HEK293 (cell line): ENCODE results near the gene DNMT3L.
A peak's percentile ranks its signal among the peaks of the same experiment; 100 is the strongest.

Source experiments
- CTCF ChIA-PET: fragments of 350-600 bp; formaldehyde crosslinking; extraction: SDS; loops from one replicate; lab custom pipeline; 2021; ENCODE audit warnings: antibody characterized with exemption; lab: Yijun Ruan, JAX
- POLR2A ChIA-PET: fragments of 300-600 bp; formaldehyde crosslinking; extraction: SDS; loops from one replicate; lab custom pipeline; 2020; ENCODE audit warnings: antibody characterized with exemption, inconsistent platforms; lab: Yijun Ruan, JAX
- H3K27ac ChIP-seq: fragments of 200-500 bp; sonication (Bioruptor generic); 2 replicates; pipeline ENCODE4 v1.5.1; 2014; ENCODE audit warnings: low read depth, low read length, control low read depth, inconsistent platforms; ENCODE audit errors: extremely low read depth
- H3K36me3 ChIP-seq, 2 experiments: fragments of 200-500 bp in 1 of 2; sonication (Bioruptor generic) in 1 of 2; 1 replicate in 1 of 2; 2 replicates in 1 of 2; pipeline ENCODE4 v1.5.1; 2014 to 2017; ENCODE audit warnings: inconsistent platforms in 2 of 2, low read length in 2 of 2; ENCODE audit not compliant: control insufficient read depth in 2 of 2, insufficient read depth in 1 of 2
- H3K4me1 ChIP-seq: fragments of 200-500 bp; sonication (Bioruptor generic); 2 replicates; pipeline ENCODE4 v1.5.1; 2014; ENCODE audit warnings: mild to moderate bottlenecking, low read length, inconsistent platforms; ENCODE audit not compliant: control insufficient read depth, insufficient read depth
- H3K4me3 ChIP-seq: 2 replicates; pipeline ENCODE4 v1.5.1; 2011; ENCODE audit warnings: low read depth, mild to moderate bottlenecking, control low read depth, low read length, moderate library complexity
- H3K9me3 ChIP-seq: fragments of 200-500 bp; sonication (Bioruptor generic); 2 replicates; pipeline ENCODE4 v1.5.1; 2014; ENCODE audit warnings: low read depth, low read length, inconsistent platforms; ENCODE audit not compliant: control insufficient read depth, insufficient read depth
- GFI1B ChIP-seq: fragments of 450-650 bp; formaldehyde crosslinking; IDR thresholded peaks from 2 replicates; pipeline ENCODE4 v1.5.1; 2016; ENCODE audit warnings: missing biosample characterization, missing genetic modification characterization
- KLF16 ChIP-seq: fragments of 450-650 bp; formaldehyde crosslinking; IDR thresholded peaks from 2 replicates; pipeline ENCODE4 v1.5.1; 2017; ENCODE audit warnings: missing biosample characterization, missing genetic modification characterization
- KLF17 ChIP-seq: fragments of 450-650 bp; formaldehyde crosslinking; IDR thresholded peaks from 2 replicates; pipeline ENCODE4 v1.5.1; 2016; ENCODE audit warnings: missing biosample characterization, missing genetic modification characterization
- KLF8 ChIP-seq: fragments of 450-650 bp; formaldehyde crosslinking; IDR thresholded peaks from 2 replicates; pipeline ENCODE4 v1.5.1; 2016; ENCODE audit warnings: missing biosample characterization, missing genetic modification characterization
- OVOL3 ChIP-seq: fragments of 450-650 bp; formaldehyde crosslinking; IDR thresholded peaks from 2 replicates; pipeline ENCODE4 v1.5.1; 2016; ENCODE audit warnings: missing biosample characterization, missing genetic modification characterization
- PRDM1 ChIP-seq: fragments of 450-650 bp; formaldehyde crosslinking; IDR thresholded peaks from 2 replicates; pipeline ENCODE4; 2016; ENCODE audit warnings: missing biosample characterization, missing genetic modification characterization
- SCRT2 ChIP-seq: fragments of 450-650 bp; formaldehyde crosslinking; IDR thresholded peaks from 2 replicates; pipeline ENCODE4 v1.5.1; 2016; ENCODE audit warnings: missing biosample characterization, missing genetic modification characterization
- TRIM28 ChIP-seq: IDR thresholded peaks from 2 replicates; pipeline ENCODE4 v1.6.1; 2011; ENCODE audit warnings: low read length, control low read depth, borderline replicate concordance
- ZBTB17 ChIP-seq: fragments of 450-650 bp; formaldehyde crosslinking; IDR thresholded peaks from 2 replicates; pipeline ENCODE4 v1.5.1; 2016; ENCODE audit warnings: missing biosample characterization, missing genetic modification characterization
- ZIC2 ChIP-seq: fragments of 450-650 bp; formaldehyde crosslinking; IDR thresholded peaks from 2 replicates; pipeline ENCODE4 v1.5.1; 2016; ENCODE audit warnings: missing biosample characterization, missing genetic modification characterization
- ZNF112 ChIP-seq: fragments of 450-650 bp; formaldehyde crosslinking; IDR thresholded peaks from 2 replicates; pipeline ENCODE4 v1.5.0; 2017; ENCODE audit warnings: missing biosample characterization, missing genetic modification characterization
- ZNF132 ChIP-seq: fragments of 450-650 bp; formaldehyde crosslinking; IDR thresholded peaks from 2 replicates; pipeline ENCODE4 v1.5.1; 2017; ENCODE audit warnings: missing biosample characterization, missing genetic modification characterization, borderline replicate concordance
- ZNF146 ChIP-seq: fragments of 450-650 bp; formaldehyde crosslinking; IDR thresholded peaks from 2 replicates; pipeline ENCODE4 v1.5.1; 2016; ENCODE audit warnings: missing biosample characterization, missing genetic modification characterization
- ZNF239 ChIP-seq: fragments of 450-650 bp; formaldehyde crosslinking; IDR thresholded peaks from 2 replicates; pipeline ENCODE4 v1.5.1; 2016; ENCODE audit warnings: missing biosample characterization, missing genetic modification characterization
- ZNF324 ChIP-seq: fragments of 450-650 bp; formaldehyde crosslinking; IDR thresholded peaks from 2 replicates; pipeline ENCODE4 v1.5.1; 2016; ENCODE audit warnings: missing biosample characterization, missing genetic modification characterization
- ZNF341 ChIP-seq: fragments of 450-650 bp; formaldehyde crosslinking; IDR thresholded peaks from 2 replicates; pipeline ENCODE4; 2016; ENCODE audit warnings: low read depth, missing biosample characterization, missing genetic modification characterization
- ZNF37A ChIP-seq: fragments of 450-650 bp; IDR thresholded peaks from 2 replicates; pipeline ENCODE4 v1.5.1; 2018; ENCODE audit warnings: missing biosample characterization, missing genetic modification characterization
- ZNF398 ChIP-seq: fragments of 450-650 bp; formaldehyde crosslinking; IDR thresholded peaks from 2 replicates; pipeline ENCODE4 v1.5.1; 2017; ENCODE audit warnings: missing biosample characterization, missing genetic modification characterization
- ZNF423 ChIP-seq: fragments of 450-650 bp; formaldehyde crosslinking; IDR thresholded peaks from 2 replicates; pipeline ENCODE4 v1.5.1; 2016; ENCODE audit warnings: missing biosample characterization, missing genetic modification characterization
- ZNF426 ChIP-seq: fragments of 450-650 bp; formaldehyde crosslinking; IDR thresholded peaks from 2 replicates; pipeline ENCODE4 v1.5.1; 2017; ENCODE audit warnings: missing biosample characterization, missing genetic modification characterization, mild to moderate bottlenecking, inconsistent platforms, moderate library complexity
- ZNF473 ChIP-seq: fragments of 450-650 bp; formaldehyde crosslinking; IDR thresholded peaks from 2 replicates; pipeline ENCODE4 v1.5.1; 2017; ENCODE audit warnings: missing biosample characterization, missing genetic modification characterization
- ZNF521 ChIP-seq: fragments of 450-650 bp; formaldehyde crosslinking; IDR thresholded peaks from 2 replicates; pipeline ENCODE4 v1.5.1; 2017; ENCODE audit warnings: missing biosample characterization, mild to moderate bottlenecking, missing genetic modification characterization
- ZNF600 ChIP-seq: fragments of 450-650 bp; formaldehyde crosslinking; IDR thresholded peaks from 2 replicates; pipeline ENCODE4 v1.5.1; 2016; ENCODE audit warnings: missing biosample characterization, missing genetic modification characterization
- ZNF621 ChIP-seq: fragments of 450-650 bp; formaldehyde crosslinking; IDR thresholded peaks from 2 replicates; pipeline ENCODE4 v1.5.1; 2017; ENCODE audit warnings: missing biosample characterization, missing genetic modification characterization
- ZNF654 ChIP-seq: fragments of 450-650 bp; formaldehyde crosslinking; IDR thresholded peaks from 2 replicates; pipeline ENCODE4 v1.5.1; 2016; ENCODE audit warnings: low read depth, missing biosample characterization, missing genetic modification characterization
- ZNF776 ChIP-seq: fragments of 450-650 bp; formaldehyde crosslinking; IDR thresholded peaks from 2 replicates; pipeline ENCODE4 v1.5.0; 2017; ENCODE audit warnings: missing biosample characterization, missing genetic modification characterization, borderline replicate concordance
- ZSCAN30 ChIP-seq: fragments of 450-650 bp; IDR thresholded peaks from 2 replicates; pipeline ENCODE4 v1.5.1; 2018; ENCODE audit warnings: missing biosample characterization, mild to moderate bottlenecking, missing genetic modification characterization, moderate library complexity
- TF ChIP-seq, protein P1 (sequence below): fragments of 450-650 bp; formaldehyde crosslinking; IDR thresholded peaks from 2 replicates; pipeline ENCODE4 v1.5.1; 2017; ENCODE audit warnings: missing biosample characterization, missing genetic modification characterization
- TF ChIP-seq, protein P2 (sequence below): fragments of 450-650 bp; formaldehyde crosslinking; IDR thresholded peaks from 2 replicates; pipeline ENCODE4 v1.5.1; 2016; ENCODE audit warnings: missing biosample characterization, missing genetic modification characterization
- TF ChIP-seq, protein P3 (sequence below): fragments of 450-650 bp; formaldehyde crosslinking; IDR thresholded peaks from 2 replicates; pipeline ENCODE4 v1.5.1; 2017; ENCODE audit warnings: missing biosample characterization, missing genetic modification characterization

DNMT3L gene

GRCh38 chr21:44300262-44300959, 38.7 kb upstream of the DNMT3L start:
- Histone ChIP-seq H3K36me3 (no peaks in the 10 kb centered on the region), H3K9me3 (no peaks in the 10 kb centered on the region), H3K27ac (peak overlapping the region; percentile 72), H3K4me3 (peak overlapping the region; percentile 64), H3K4me1 (peaks cover 8% of the 10 kb centered on the region; the same call in 1 of the 2 replicates)
- CTCF ChIA-PET: interaction anchor here (0.6 kb wide), 1 partner anchor 45 kb away, joined by 3 read pairs; no protein-coding TSS in a partner anchor
- POLR2A ChIA-PET: interaction anchor here (1.2 kb wide), 1 partner anchor 29 kb away, joined by 4 read pairs; no protein-coding TSS in a partner anchor
- TF ChIP-seq, protein P1, sequence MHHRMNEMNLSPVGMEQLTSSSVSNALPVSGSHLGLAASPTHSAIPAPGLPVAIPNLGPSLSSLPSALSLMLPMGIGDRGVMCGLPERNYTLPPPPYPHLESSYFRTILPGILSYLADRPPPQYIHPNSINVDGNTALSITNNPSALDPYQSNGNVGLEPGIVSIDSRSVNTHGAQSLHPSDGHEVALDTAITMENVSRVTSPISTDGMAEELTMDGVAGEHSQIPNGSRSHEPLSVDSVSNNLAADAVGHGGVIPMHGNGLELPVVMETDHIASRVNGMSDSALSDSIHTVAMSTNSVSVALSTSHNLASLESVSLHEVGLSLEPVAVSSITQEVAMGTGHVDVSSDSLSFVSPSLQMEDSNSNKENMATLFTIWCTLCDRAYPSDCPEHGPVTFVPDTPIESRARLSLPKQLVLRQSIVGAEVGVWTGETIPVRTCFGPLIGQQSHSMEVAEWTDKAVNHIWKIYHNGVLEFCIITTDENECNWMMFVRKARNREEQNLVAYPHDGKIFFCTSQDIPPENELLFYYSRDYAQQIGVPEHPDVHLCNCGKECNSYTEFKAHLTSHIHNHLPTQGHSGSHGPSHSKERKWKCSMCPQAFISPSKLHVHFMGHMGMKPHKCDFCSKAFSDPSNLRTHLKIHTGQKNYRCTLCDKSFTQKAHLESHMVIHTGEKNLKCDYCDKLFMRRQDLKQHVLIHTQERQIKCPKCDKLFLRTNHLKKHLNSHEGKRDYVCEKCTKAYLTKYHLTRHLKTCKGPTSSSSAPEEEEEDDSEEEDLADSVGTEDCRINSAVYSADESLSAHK: no peak
- TF ChIP-seq ZNF37A (tag by site-specific recombination) (no peak), ZNF423 (tag by site-specific recombination) (no peak), ZSCAN30 (tag by site-specific recombination) (no peak), KLF16 (no peak), ZIC2 (peak; percentile 32; the same call in 1 of the 2 replicates), ZNF473 (tag by site-specific recombination) (no peak), OVOL3 (no peak), GFI1B (tag by site-specific recombination) (no peak), SCRT2 (tag by site-specific recombination) (peak; percentile 78; the same call in 1 of the 2 replicates), KLF17 (tag by site-specific recombination) (peak; percentile 24; the same call in 1 of the 2 replicates), TRIM28 (no peak), ZNF239 (no peak), ZNF621 (tag by site-specific recombination) (no peak), ZNF600 (tag by site-specific recombination) (no peak), ZNF776 (no peak), ZNF112 (tag by site-specific recombination) (no peak), ZNF324 (no peak), ZNF654 (tag by site-specific recombination) (no peak), ZNF398 (tag by site-specific recombination) (peak; percentile 43; the same call in 1 of the 2 replicates), ZNF341 (tag by site-specific recombination) (no peak), KLF8 (tag by site-specific recombination) (peak; percentile 95), ZNF146 (tag by site-specific recombination) (no peak), ZNF426 (tag by site-specific recombination) (no peak), ZNF132 (tag by site-specific recombination) (no peak), ZBTB17 (tag by site-specific recombination) (no peak), PRDM1 (tag by site-specific recombination) (no peak), ZNF521 (no peak)
- TF ChIP-seq, protein P2, sequence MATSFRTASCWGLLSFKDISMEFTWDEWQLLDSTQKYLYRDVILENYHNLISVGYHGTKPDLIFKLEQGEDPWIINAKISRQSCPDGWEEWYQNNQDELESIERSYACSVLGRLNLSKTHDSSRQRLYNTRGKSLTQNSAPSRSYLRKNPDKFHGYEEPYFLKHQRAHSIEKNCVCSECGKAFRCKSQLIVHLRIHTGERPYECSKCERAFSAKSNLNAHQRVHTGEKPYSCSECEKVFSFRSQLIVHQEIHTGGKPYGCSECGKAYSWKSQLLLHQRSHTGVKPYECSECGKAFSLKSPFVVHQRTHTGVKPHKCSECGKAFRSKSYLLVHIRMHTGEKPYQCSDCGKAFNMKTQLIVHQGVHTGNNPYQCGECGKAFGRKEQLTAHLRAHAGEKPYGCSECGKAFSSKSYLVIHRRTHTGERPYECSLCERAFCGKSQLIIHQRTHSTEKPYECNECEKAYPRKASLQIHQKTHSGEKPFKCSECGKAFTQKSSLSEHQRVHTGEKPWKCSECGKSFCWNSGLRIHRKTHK (tag by site-specific recombination): no peak
- TF ChIP-seq, protein P3, sequence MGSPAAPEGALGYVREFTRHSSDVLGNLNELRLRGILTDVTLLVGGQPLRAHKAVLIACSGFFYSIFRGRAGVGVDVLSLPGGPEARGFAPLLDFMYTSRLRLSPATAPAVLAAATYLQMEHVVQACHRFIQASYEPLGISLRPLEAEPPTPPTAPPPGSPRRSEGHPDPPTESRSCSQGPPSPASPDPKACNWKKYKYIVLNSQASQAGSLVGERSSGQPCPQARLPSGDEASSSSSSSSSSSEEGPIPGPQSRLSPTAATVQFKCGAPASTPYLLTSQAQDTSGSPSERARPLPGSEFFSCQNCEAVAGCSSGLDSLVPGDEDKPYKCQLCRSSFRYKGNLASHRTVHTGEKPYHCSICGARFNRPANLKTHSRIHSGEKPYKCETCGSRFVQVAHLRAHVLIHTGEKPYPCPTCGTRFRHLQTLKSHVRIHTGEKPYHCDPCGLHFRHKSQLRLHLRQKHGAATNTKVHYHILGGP (tag by site-specific recombination): no peak
